ENCODE measurements around the gene AFF2. TPM values are rescaled to one million over a fixed set of nuclear protein-coding genes. Genes with fewer than 3 reads are reported as not detected.

Gene AFF2
- total RNA-seq, 1 experiment from 2014 or later: 0.05 TPM

DNA sequence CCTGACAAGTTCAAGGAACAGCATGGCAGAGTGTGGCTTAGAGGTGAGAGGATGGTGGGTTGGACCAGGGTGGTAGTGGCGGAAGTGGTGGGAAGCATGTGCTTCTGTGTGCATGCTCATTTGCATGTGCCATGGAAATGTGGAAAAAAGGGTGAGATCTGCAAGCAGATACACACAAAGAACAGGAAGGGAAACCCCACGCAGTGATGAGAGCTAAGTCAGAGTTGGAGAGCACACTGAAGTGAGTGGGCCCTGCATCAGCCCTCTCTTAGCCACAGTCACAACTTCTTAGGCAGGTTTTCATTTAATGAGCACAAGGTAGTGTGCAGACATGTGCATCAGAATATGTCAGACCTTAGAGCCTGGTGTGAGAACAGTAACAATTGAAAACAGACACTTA is 483.8 kb downstream of the AFF2 start (continued):
- TF ChIP-seq POLR2A (IDR thresholded peaks at IDR 0.05; ENCODE audit: borderline replicate concordance, extremely low read depth, insufficient read depth, insufficient read length) (no peak), RAD21 (IDR thresholded peaks at IDR 0.05; ENCODE audit: low read depth) (no peak), EGR1 (IDR thresholded peaks at IDR 0.05; ENCODE audit: low read depth) (no peak), SRF (IDR thresholded peaks at IDR 0.05; ENCODE audit: low read depth) (no peak)
- TF ChIP-seq, protein P1, sequence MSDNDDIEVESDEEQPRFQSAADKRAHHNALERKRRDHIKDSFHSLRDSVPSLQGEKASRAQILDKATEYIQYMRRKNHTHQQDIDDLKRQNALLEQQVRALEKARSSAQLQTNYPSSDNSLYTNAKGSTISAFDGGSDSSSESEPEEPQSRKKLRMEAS (IDR thresholded peaks at IDR 0.05): no peak

- Histone ChIP-seq H4K20me1 (ENCODE audit: insufficient read depth) (no peaks in the 10 kb centered on the region), H3K27ac (ENCODE audit: low read depth, low read length) (no peak overlapping the region), H3K4me1 (ENCODE audit: control insufficient read depth in 1 of 2, insufficient read depth in 2 of 2, low read length in 2 of 2) (no peaks in the 10 kb centered on the region), H3K4me3 (replicated peaks in 1 of 2; ENCODE audit: low read depth in 1 of 2, low read length in 2 of 2) (no peak overlapping the region), H3K79me2 (ENCODE audit: insufficient read depth, low read length) (no peaks in the 10 kb centered on the region), H3K9me3 (ENCODE audit: control insufficient read depth in 1 of 2, insufficient read depth in 1 of 2, low read depth in 1 of 2, low read length in 2 of 2) (no peaks in the 10 kb centered on the region), H3K9me2 (ENCODE audit: insufficient read depth) (no peaks in the 10 kb centered on the region), H3K36me3 (ENCODE audit: control insufficient read depth in 1 of 2, insufficient read depth in 2 of 2, low read length in 2 of 2) (no peaks in the 10 kb centered on the region), H3K9ac (ENCODE audit: low read length) (no peak overlapping the region), H3K4me2 (ENCODE audit: low read length) (no peak overlapping the region), H3K27me3 (ENCODE audit: insufficient read depth, low read length) (no peaks in the 10 kb centered on the region), H2AFZ (ENCODE audit: low read depth, low read length, poor library complexity, severe bottlenecking) (no peak overlapping the region)
- intact Hi-C loops (cut with micrococcal nuclease): no loop called here
- DNase-seq (ENCODE audit: low read depth, low spot score) (no peak), ATAC-seq (no peak)
- ChIA-PET CTCF (no interaction called here), RAD21 (ENCODE audit: low non-redundant PET in 1 of 2, low total read pairs in 2 of 2, uncharacterized antibody in 2 of 2, unreplicated experiment in 2 of 2) (no interaction called here), POLR2A (no interaction called here)
- BruUV-seq (replicated peaks): no TSS peak
- no peak for TF ChIP-seq ATF3 (IDR thresholded peaks at IDR 0.05)
- no peak for TF ChIP-seq SRF (IDR thresholded peaks at IDR 0.05; ENCODE audit: low read depth)
- TF ChIP-seq ZNF274 (IDR thresholded peaks at IDR 0.05; ENCODE audit: low read depth, low read length): no peak
- TF ChIP-seq, protein P2, sequence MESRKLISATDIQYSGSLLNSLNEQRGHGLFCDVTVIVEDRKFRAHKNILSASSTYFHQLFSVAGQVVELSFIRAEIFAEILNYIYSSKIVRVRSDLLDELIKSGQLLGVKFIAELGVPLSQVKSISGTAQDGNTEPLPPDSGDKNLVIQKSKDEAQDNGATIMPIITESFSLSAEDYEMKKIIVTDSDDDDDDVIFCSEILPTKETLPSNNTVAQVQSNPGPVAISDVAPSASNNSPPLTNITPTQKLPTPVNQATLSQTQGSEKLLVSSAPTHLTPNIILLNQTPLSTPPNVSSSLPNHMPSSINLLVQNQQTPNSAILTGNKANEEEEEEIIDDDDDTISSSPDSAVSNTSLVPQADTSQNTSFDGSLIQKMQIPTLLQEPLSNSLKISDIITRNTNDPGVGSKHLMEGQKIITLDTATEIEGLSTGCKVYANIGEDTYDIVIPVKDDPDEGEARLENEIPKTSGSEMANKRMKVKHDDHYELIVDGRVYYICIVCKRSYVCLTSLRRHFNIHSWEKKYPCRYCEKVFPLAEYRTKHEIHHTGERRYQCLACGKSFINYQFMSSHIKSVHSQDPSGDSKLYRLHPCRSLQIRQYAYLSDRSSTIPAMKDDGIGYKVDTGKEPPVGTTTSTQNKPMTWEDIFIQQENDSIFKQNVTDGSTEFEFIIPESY (IDR thresholded peaks at IDR 0.05; ENCODE audit: extremely low read depth, insufficient replicate concordance, low read length): no peak
- TF ChIP-seq TCF7L2 (IDR thresholded peaks at IDR 0.05; ENCODE audit: borderline replicate concordance, extremely low read depth, insufficient read depth, insufficient read length): no peak
- no peak for TF ChIP-seq EZH2phosphoT487 (IDR thresholded peaks at IDR 0.05; ENCODE audit: borderline replicate concordance)
Observed at GRCh38 chrX:148991502-148991901, 491.1 kb downstream of the AFF2 start.

All from HCT116 (cell line).